HepG2 (cell line): ENCODE measurements around the gene GMPPB. TPM values are rescaled to one million over a fixed set of nuclear protein-coding genes. Genes with fewer than 3 reads are reported as not detected.
"Not testable (repeated sequence)": the region's sequence is repeated elsewhere in the genome, so short reads cannot be mapped to it uniquely, and the experiment has no call there.

ENCODE experiments used
- ATAC-seq: fragments of 200-7000 bp; cut with Tn5 transposase; 3 replicates; pipeline ENCODE4 v1.9.1; 2020; ENCODE audit warnings: mild to moderate bottlenecking, moderate library complexity
- BruUV-seq: library from RNA; stranded (reverse); fragments of 400-500 nt; replicated peaks from 2 replicates; lab custom pipeline; 2021; lab: Mats Ljungman, UMichigan
- CTCF ChIA-PET: fragments of 300-600 bp; formaldehyde crosslinking; extraction: SDS; loops from one replicate; lab custom pipeline; 2021; ENCODE audit warnings: low total read pairs, inconsistent platforms, low intra/inter-chr PET ratio; lab: Yijun Ruan, JAX
- POLR2A ChIA-PET: fragments of 350-600 bp; sonication (Branson Sonifier 250); formaldehyde crosslinking; loops from one replicate; lab custom pipeline; 2020; ENCODE audit warnings: antibody characterized with exemption, inconsistent platforms; lab: Yijun Ruan, JAX
- DNase-seq: peaks from one replicate; pipeline ENCODE4 v3.0.0-alpha.2; 2015; ENCODE audit warnings: low spot score
- FAIRE-seq: peaks from 3 replicates; lab custom pipeline; 2011; peaks lifted over from hg19 to GRCh38; lab: Jason Lieb, UNC
- H2AFZ ChIP-seq: one replicate; pipeline ENCODE4 v1.6.1; 2011; ENCODE audit warnings: low read length, inconsistent platforms
- H3K27ac ChIP-seq: fragments of 300-600 bp; 3 replicates; pipeline ENCODE4 v1.8.0; 2011; ENCODE audit warnings: mixed run types, mild to moderate bottlenecking, mixed read lengths, low read length, inconsistent platforms; ENCODE audit not compliant: insufficient read depth; ENCODE audit errors: extremely low read length
- H3K27me3 ChIP-seq, 2 experiments: fragments of 200-600 bp in 1 of 2; 2 replicates in 1 of 2; 3 replicates in 1 of 2; pipeline versions ENCODE4 v1.6.0 to v1.8.0; 2011; ENCODE audit warnings: low read length in 2 of 2, mild to moderate bottlenecking in 2 of 2, moderate library complexity in 2 of 2, inconsistent platforms in 1 of 2; ENCODE audit not compliant: insufficient read depth in 2 of 2, control insufficient read depth in 1 of 2
- H3K36me3 ChIP-seq, 2 experiments: fragments of 200-600 bp in 1 of 2; replicated peaks in 1 of 2; 2 replicates in 1 of 2; 3 replicates in 1 of 2; pipeline versions ENCODE4 v1.5.1 to v1.8.0; 2011; ENCODE audit warnings: low read length in 2 of 2, inconsistent platforms in 1 of 2; ENCODE audit not compliant: insufficient read depth in 2 of 2, control insufficient read depth in 1 of 2
- H3K4me1 ChIP-seq: 2 replicates; pipeline ENCODE4 v1.5.1; 2012; ENCODE audit warnings: low read length, inconsistent platforms; ENCODE audit not compliant: insufficient read depth
- H3K4me2 ChIP-seq: 2 replicates; pipeline ENCODE4 v1.6.0; 2011; ENCODE audit warnings: low read depth, low read length, inconsistent platforms
- H3K4me3 ChIP-seq, 3 experiments: fragments of 200-600 bp in 1 of 3; sonication (generic), shearing (Covaris generic) in 1 of 3; replicated peaks in 1 of 3; 2 replicates each; pipeline ENCODE4 v1.5.1; 2011 to 2016; ENCODE audit warnings: low read length in 3 of 3, inconsistent platforms in 2 of 3, low read depth in 2 of 3, mild to moderate bottlenecking in 2 of 3, control low read depth in 1 of 3, mixed read lengths in 1 of 3; ENCODE audit not compliant: insufficient read depth in 1 of 3
- H3K79me2 ChIP-seq: one replicate; pipeline ENCODE4 v1.6.1; 2011; ENCODE audit warnings: low read length, inconsistent platforms; ENCODE audit not compliant: insufficient read depth
- H3K9ac ChIP-seq: 2 replicates; pipeline ENCODE4 v1.6.0; 2011; ENCODE audit warnings: mild to moderate bottlenecking, low read depth, low read length, inconsistent platforms; ENCODE audit not compliant: insufficient read depth
- H3K9me3 ChIP-seq: 2 replicates; pipeline ENCODE4 v1.5.1; 2012; ENCODE audit warnings: mild to moderate bottlenecking, low read length
- H4K20me1 ChIP-seq: 2 replicates; pipeline ENCODE4 v1.6.0; 2011; ENCODE audit warnings: inconsistent platforms, mild to moderate bottlenecking, low read length, moderate library complexity; ENCODE audit not compliant: insufficient read depth
- AGO1 ChIP-seq: fragments of 200-400 bp; formaldehyde crosslinking; IDR thresholded peaks from 2 replicates; pipeline ENCODE4 v1.6.1; 2017; ENCODE audit warnings: mild to moderate bottlenecking, low read depth, low read length, moderate library complexity; ENCODE audit not compliant: poor library complexity, severe bottlenecking
- AGO2 ChIP-seq: fragments of 200-400 bp; formaldehyde crosslinking; optimal IDR thresholded peaks from 2 replicates; pipeline ENCODE3; 2017; ENCODE audit warnings: mild to moderate bottlenecking, low read depth, low read length, moderate library complexity
- RBFOX2 ChIP-seq: fragments of 200-400 bp; formaldehyde crosslinking; IDR thresholded peaks from 2 replicates; pipeline ENCODE4 v1.6.1; 2017; ENCODE audit warnings: low read depth, mild to moderate bottlenecking, low read length
- ZNF687 ChIP-seq: sonication (generic); formaldehyde crosslinking; IDR thresholded peaks from 2 replicates; pipeline ENCODE4 v1.5.1; 2020; ENCODE audit warnings: mild to moderate bottlenecking, missing genetic modification reagents, moderate library complexity
- WGBS: methylation state at CpG from one replicate; pipeline ENCODE4 v1.1.6; 2017; ENCODE audit warnings: low lambda C conversion rate; 5-methylcytosine and 5-hydroxymethylcytosine counted together
- in situ Hi-C: cut with HindIII; loops from 2 replicates; pipeline ENCODE4 v1.10.0; 2017; ENCODE audit warnings: low pct_unique_long_range_greater_than_20kb; ENCODE audit not compliant: extremely low pct_ligation_motif_present
- intact Hi-C: fragments of 100-400 bp; cut with micrococcal nuclease; formaldehyde crosslinking; loops from one replicate; pipeline ENCODE4 v1.10.0; 2022; ENCODE audit not compliant: unreplicated experiment
- polyA plus RNA-seq, 8 experiments: library from polyadenylated mRNA; depleted of rRNA in 3 of 8; stranded (reverse) in 7 of 8; unstranded in 1 of 8; fragments of >200 nt; fragmentation: Illumina TruSeq in 4 of 8; extraction: Trizol in 4 of 8; gene quantifications; 2 replicates each; pipeline versions ENCODE4 v1.2.1 to v1.2.3, GENCODE V29; 2011 to 2016; ENCODE audit warnings: low read depth in 4 of 8, missing spikeins in 1 of 8, mixed read lengths in 1 of 8; ENCODE audit not compliant: insufficient read depth in 1 of 8
- total RNA-seq, 5 experiments: library from RNA; depleted of rRNA; stranded (reverse); fragments of >200 nt; fragmentation: Illumina TruSeq; extraction: Trizol; gene quantifications; 2 replicates each; pipeline ENCODE4 v1.2.3, GENCODE V29; 2016; ENCODE audit warnings: low read depth in 1 of 5

Gene GMPPB
- total and polyA plus RNA-seq, 2 of the 13 experiments (the other 11 are each of a cell fraction or from before 2014, with no cell fraction given) = 6.5 to 23.1 TPM

- not testable (repeated sequence) for FAIRE-seq, H3K4me3 ChIP-seq
Observed at GRCh38 chr3:49686346-49686745, 37.4 kb downstream of the GMPPB start.

GRCh38 chr3:49685846-49686245, 37.9 kb downstream of the GMPPB start:
- FAIRE-seq, H3K4me3 ChIP-seq, H3K27ac ChIP-seq, ATAC-seq, H3K9ac ChIP-seq, H3K4me2 ChIP-seq, H2AFZ ChIP-seq, intact Hi-C loops, H3K27me3 ChIP-seq, H3K9me3 ChIP-seq, H4K20me1 ChIP-seq, DNase-seq, in situ Hi-C loops, POLR2A ChIA-PET, CTCF ChIA-PET: not testable (repeated sequence)
- peaks cover 16 to 30% of the 10 kb centered on the region in 2 experiments for H3K36me3 ChIP-seq
- peaks cover 44% of the 10 kb centered on the region for H3K4me1 ChIP-seq
- BruUV-seq = TSS peak; percentile 48
- WGBS = 100% methylated on average over 2 of the region's 36 CpGs
- H3K79me2 ChIP-seq = peaks cover 27% of the 10 kb centered on the region
- peak; percentile 27; the same call in 1 of the 2 replicates for TF ChIP-seq ZNF687
- TF ChIP-seq AGO2 = peak; percentile 70
- peak; percentile 10 for TF ChIP-seq AGO1
- peak; percentile 62 for TF ChIP-seq RBFOX2

More at GRCh38 chr3:49686346-49686745, 37.4 kb downstream of the GMPPB start:
- H3K27ac ChIP-seq, H3K4me2 ChIP-seq, BruUV-seq, ATAC-seq, H3K9ac ChIP-seq, H2AFZ ChIP-seq, intact Hi-C loops, DNase-seq, H3K27me3 ChIP-seq, POLR2A ChIA-PET, CTCF ChIA-PET, H3K9me3 ChIP-seq, in situ Hi-C loops: not testable (repeated sequence)
- peaks cover 15 to 27% of the 10 kb centered on the region in 2 experiments for H3K36me3 ChIP-seq
- peaks cover 32% of the 10 kb centered on the region for H3K79me2 ChIP-seq
- TF ChIP-seq AGO1 = peak; percentile 43
- peaks cover 12% of the 10 kb centered on the region; the same call in 1 of the 2 replicates for H4K20me1 ChIP-seq
- WGBS = 94% methylated on average over 19 of the region's 29 CpGs
- H3K4me1 ChIP-seq = peaks cover 49% of the 10 kb centered on the region

- Histone ChIP-seq H3K4me1 (peaks cover 38% of the 10 kb centered on the region), H3K36me3 (peaks cover 22 to 37% of the 10 kb centered on the region in 2 experiments), H3K79me2 (peaks cover 20% of the 10 kb centered on the region), H3K27ac (peak overlapping the region; percentile 67)
- H3K9me3 ChIP-seq, DNase-seq, H2AFZ ChIP-seq, H3K9ac ChIP-seq, ATAC-seq, in situ Hi-C loops, H4K20me1 ChIP-seq, H3K4me3 ChIP-seq, intact Hi-C loops, FAIRE-seq, H3K4me2 ChIP-seq, H3K27me3 ChIP-seq, BruUV-seq, POLR2A ChIA-PET, CTCF ChIA-PET: not testable (repeated sequence)
- 100% methylated on average over 10 of the region's 10 CpGs for WGBS
Observed at GRCh38 chr3:49685103-49685502, 38.6 kb downstream of the GMPPB start.
